Pons (tissue), 1 donor: ENCODE data around the gene SUCLG2.

Source experiments
- DNase-seq: peaks from one replicate; pipeline ENCODE4 v3.0.0-alpha.2; 2016; ENCODE audit warnings: low spot score

The SUCLG2 gene

GRCh38 chr3:67384016-67384415 lies 270.4 kb downstream of the SUCLG2 start:
- no peak for DNase-seq

- DNase-seq: no peak
Measured at GRCh38 chr3:67383379-67383778, 271.0 kb downstream of the SUCLG2 start.

- DNase-seq: no peak
Measured at GRCh38 chr3:67382536-67382935, 271.9 kb downstream of the SUCLG2 start.

- peak; percentile 14 for DNase-seq
Measured at GRCh38 chr3:67381667-67382272, 272.6 kb downstream of the SUCLG2 start.

GRCh38 chr3:67380118-67380517 lies 274.3 kb downstream of the SUCLG2 start:
- no peak for DNase-seq

GRCh38 chr3:67377299-67377698 lies 277.1 kb downstream of the SUCLG2 start:
- DNase-seq: no peak

GRCh38 chr3:67376416-67376815 lies 278.0 kb downstream of the SUCLG2 start:
- DNase-seq: no peak

GRCh38 chr3:67375976-67376375 lies 278.4 kb downstream of the SUCLG2 start:
- no peak for DNase-seq

GRCh38 chr3:67362686-67363085 lies 291.7 kb downstream of the SUCLG2 start:
- DNase-seq: no peak

GRCh38 chr3:67361770-67362169 lies 292.6 kb downstream of the SUCLG2 start:
- no peak for DNase-seq

- DNase-seq: no peak
Measured at GRCh38 chr3:67361323-67361722, 293.1 kb downstream of the SUCLG2 start.

GRCh38 chr3:67357610-67358458 lies 296.6 kb downstream of the SUCLG2 start:
- DNase-seq: peak; percentile 4

GRCh38 chr3:67349551-67350174 lies 304.7 kb downstream of the SUCLG2 start:
- no peak for DNase-seq

- DNase-seq: no peak
Measured at GRCh38 chr3:67346081-67346480, 308.3 kb downstream of the SUCLG2 start.

GRCh38 chr3:67335813-67336212 lies 318.6 kb downstream of the SUCLG2 start:
- peak; percentile 31 for DNase-seq

- DNase-seq: no peak
Measured at GRCh38 chr3:67334588-67334987, 319.8 kb downstream of the SUCLG2 start.

- DNase-seq: no peak
Measured at GRCh38 chr3:67329358-67329757, 325.1 kb downstream of the SUCLG2 start.

GRCh38 chr3:67327582-67327981 lies 326.8 kb downstream of the SUCLG2 start:
- no peak for DNase-seq

- no peak for DNase-seq
Measured at GRCh38 chr3:67325231-67325630, 329.2 kb downstream of the SUCLG2 start.
